Suprapubic skin (tissue), 4 donors: Measurements from ENCODE around the gene TMEM217. TPM values are rescaled to one million over a fixed set of nuclear protein-coding genes. Genes with fewer than 3 reads are reported as not detected.

ENCODE experiments used
- DNase-seq, 2 donors: peaks; one replicate each; pipeline ENCODE4 v3.0.0-alpha.2; 2019; ENCODE audit warnings: low spot score in 2 of 2
- H3K27ac ChIP-seq: fragments of 200-600 bp; sonication (generic); one replicate; pipeline ENCODE4 v1.5.1; 2019
- H3K27me3 ChIP-seq: fragments of 200-600 bp; sonication (generic); one replicate; pipeline ENCODE4 v1.5.1; 2019
- H3K36me3 ChIP-seq: fragments of 200-600 bp; sonication (generic); one replicate; pipeline ENCODE4 v1.5.1; 2019
- H3K4me1 ChIP-seq: fragments of 200-600 bp; sonication (generic); one replicate; pipeline ENCODE4 v1.5.1; 2019
- H3K4me3 ChIP-seq: fragments of 200-600 bp; sonication (generic); one replicate; pipeline ENCODE4 v1.5.1; 2019; ENCODE audit warnings: mild to moderate bottlenecking
- H3K9me3 ChIP-seq: fragments of 200-600 bp; sonication (generic); one replicate; pipeline ENCODE4 v1.5.1; 2019
- CTCF ChIP-seq, 2 donors: fragments of 200-600 bp in 1 of 2; fragments of 450-650 bp in 1 of 2; sonication (generic) in 1 of 2; IDR thresholded peaks; one replicate each; pipeline ENCODE4 v1.5.1; 2016 to 2019; ENCODE audit warnings: antibody characterized with exemption in 2 of 2, mild to moderate bottlenecking in 1 of 2, moderate library complexity in 1 of 2
- EP300 ChIP-seq: sonication (generic); formaldehyde crosslinking; IDR thresholded peaks from one replicate; pipeline ENCODE4 v1.6.1; 2017; ENCODE audit warnings: antibody characterized with exemption
- POLR2A ChIP-seq, 2 donors: fragments of 450-650 bp; IDR thresholded peaks; one replicate each; pipeline ENCODE4 v1.6.1; 2017; ENCODE audit warnings: antibody characterized with exemption in 2 of 2, mild to moderate bottlenecking in 2 of 2, moderate library complexity in 2 of 2
- POLR2AphosphoS5 ChIP-seq, 3 donors: sonication (generic); formaldehyde crosslinking; IDR thresholded peaks; one replicate each; pipeline ENCODE4 v1.6.1; 2017; ENCODE audit warnings: antibody characterized with exemption in 3 of 3
- WGBS: methylation state at CpG from one replicate; pipeline ENCODE4 v1.1.5; 2018; 5-methylcytosine and 5-hydroxymethylcytosine counted together
- total RNA-seq, 4 donors: library from RNA; depleted of rRNA; stranded (reverse); fragments of >200 nt; gene quantifications; one replicate each; pipeline ENCODE4 v1.1.0, GENCODE V29; 2016

TMEM217 gene
- total RNA-seq, 4 donors from 2014 or later: 0.30 to 3.3 (median 2.6) TPM; not detected in 1

- Histone ChIP-seq H3K27ac (no peak overlapping the region), H3K4me1 (no peaks in the 10 kb centered on the region), H3K27me3 (no peaks in the 10 kb centered on the region), H3K9me3 (no peaks in the 10 kb centered on the region), H3K36me3 (no peaks in the 10 kb centered on the region), H3K4me3 (no peak overlapping the region)
- peak; percentile 77 to 83 for DNase-seq
- TF ChIP-seq EP300 (no peak), CTCF (IDR thresholded peaks at IDR 0.05) (peak; percentile 87 to 94)
- 62% methylated on average over 7 of the region's 7 CpGs for WGBS
Measured at GRCh38 chr6:37210313-37210968, 47.5 kb downstream of the TMEM217 start.

- 85% methylated on average over 12 of the region's 12 CpGs for WGBS
- DNase-seq: no peak
- TF ChIP-seq CTCF (IDR thresholded peaks at IDR 0.05): no peak
- Histone ChIP-seq H3K27me3 (no peaks in the 10 kb centered on the region), H3K27ac (no peak overlapping the region), H3K4me3 (no peak overlapping the region), H3K36me3 (no peaks in the 10 kb centered on the region), H3K4me1 (no peaks in the 10 kb centered on the region), H3K9me3 (no peaks in the 10 kb centered on the region)
Measured at GRCh38 chr6:37209461-37210205, 48.3 kb downstream of the TMEM217 start.

GRCh38 chr6:37208793-37209192, 49.2 kb downstream of the TMEM217 start:
- no peak overlapping the region for H3K27ac ChIP-seq
- peaks cover 3% of the 10 kb centered on the region for H3K4me1 ChIP-seq
- DNase-seq: no peak
- WGBS: 98% methylated on average over 7 of the region's 7 CpGs
- no peaks in the 10 kb centered on the region for H3K36me3 ChIP-seq
- TF ChIP-seq POLR2AphosphoS5 (IDR thresholded peaks at IDR 0.05) (no peak), POLR2A (IDR thresholded peaks at IDR 0.05) (no peak), EP300 (no peak), CTCF (IDR thresholded peaks at IDR 0.05) (no peak)
- H3K4me3 ChIP-seq: no peak overlapping the region
- no peaks in the 10 kb centered on the region for H3K27me3 ChIP-seq
- no peaks in the 10 kb centered on the region for H3K9me3 ChIP-seq

- peak; percentile 85 to 87 for DNase-seq
- WGBS: 70% methylated on average over 7 of the region's 7 CpGs
- no peaks in the 10 kb centered on the region for H3K36me3 ChIP-seq
- H3K9me3 ChIP-seq: no peaks in the 10 kb centered on the region
- no peaks in the 10 kb centered on the region for H3K27me3 ChIP-seq
- H3K4me3 ChIP-seq: no peak overlapping the region
- no peak overlapping the region for H3K27ac ChIP-seq
- H3K4me1 ChIP-seq: peaks cover 3% of the 10 kb centered on the region
- TF ChIP-seq CTCF (IDR thresholded peaks at IDR 0.05): peak; percentile 35 to 73
- no peak for TF ChIP-seq POLR2AphosphoS5 (IDR thresholded peaks at IDR 0.05)
Measured at GRCh38 chr6:37207903-37208456, 50.0 kb downstream of the TMEM217 start.

GRCh38 chr6:37206622-37207021, 51.3 kb downstream of the TMEM217 start:
- H3K4me3 ChIP-seq: no peak overlapping the region
- H3K4me1 ChIP-seq: peaks cover 3% of the 10 kb centered on the region
- TF ChIP-seq CTCF (IDR thresholded peaks at IDR 0.05) (no peak), EP300 (no peak), POLR2A (IDR thresholded peaks at IDR 0.05) (no peak), POLR2AphosphoS5 (IDR thresholded peaks at IDR 0.05) (no peak)
- WGBS: 89% methylated on average over 9 of the region's 9 CpGs
- H3K9me3 ChIP-seq: no peaks in the 10 kb centered on the region
- H3K27me3 ChIP-seq: no peaks in the 10 kb centered on the region
- H3K36me3 ChIP-seq: no peaks in the 10 kb centered on the region
- peak in 1 of 2 donors; percentile 22 for DNase-seq
- no peak overlapping the region for H3K27ac ChIP-seq
